HG02759 (cell line): ENCODE results near the gene SMAD3.
A peak's percentile ranks its signal among the peaks of the same experiment; 100 is the strongest.
"Not testable (repeated sequence)": the region's sequence is repeated elsewhere in the genome, so short reads cannot be mapped to it uniquely, and the experiment has no call there.

Experiments used
- ATAC-seq: cut with Tn5 transposase; IDR thresholded peaks from one replicate; pipeline ENCODE4 v1.9.1; 2021; ENCODE audit warnings: mild to moderate bottlenecking, moderate library complexity; ENCODE audit not compliant: unreplicated experiment

The SMAD3 gene

GRCh38 chr15:67062369-67062985 lies 2.9 kb upstream of the SMAD3 start:
- ATAC-seq = no peak

DNA sequence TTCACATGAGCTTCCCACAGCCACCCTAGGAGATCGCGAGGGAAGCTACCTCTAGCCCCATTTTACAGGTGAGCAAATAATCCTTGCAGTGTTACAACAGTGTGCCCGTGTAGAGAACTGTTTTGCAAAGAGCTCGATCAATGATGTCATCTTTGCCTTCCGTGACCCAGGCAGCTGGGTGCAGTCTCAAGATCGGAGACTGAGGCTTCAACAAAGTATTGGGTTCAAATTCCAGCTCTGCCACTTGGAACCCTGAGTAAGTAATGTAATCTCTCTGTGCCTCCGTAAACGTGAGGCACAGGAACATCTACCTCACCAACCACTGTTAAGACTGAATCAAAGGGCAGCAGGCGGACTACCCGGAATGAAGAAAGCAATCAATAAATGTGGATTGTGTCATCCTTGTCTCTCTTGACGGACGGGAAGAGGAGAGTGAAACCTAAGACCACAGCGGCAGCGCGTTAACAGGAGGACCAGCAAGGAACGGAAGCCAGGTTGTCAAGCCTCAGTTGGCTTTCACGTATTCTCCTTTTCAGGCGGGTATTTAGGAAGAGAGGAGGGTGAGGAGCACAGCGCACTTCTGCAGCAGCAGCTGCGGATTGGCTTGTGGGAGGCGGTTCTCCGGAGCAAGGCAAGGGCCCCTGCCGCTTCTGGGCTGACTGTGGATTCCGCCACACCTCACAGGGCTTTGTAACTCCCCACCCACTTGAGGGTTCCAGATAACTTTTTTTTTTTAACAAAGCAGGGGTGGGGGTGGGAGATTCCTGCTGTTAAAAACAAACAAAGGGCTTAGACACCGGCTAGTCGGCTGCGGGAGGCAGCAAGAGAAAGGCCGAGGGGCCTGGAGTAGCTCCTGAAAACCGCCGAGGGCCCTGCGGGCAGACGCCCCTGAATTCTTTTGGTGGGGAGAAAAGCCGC lies 1.5 kb upstream of the SMAD3 start:
- ATAC-seq = no peak

GRCh38 chr15:67064607-67065530 lies 533 bp upstream of the SMAD3 start:
- peak; percentile 23 for ATAC-seq

DNA sequence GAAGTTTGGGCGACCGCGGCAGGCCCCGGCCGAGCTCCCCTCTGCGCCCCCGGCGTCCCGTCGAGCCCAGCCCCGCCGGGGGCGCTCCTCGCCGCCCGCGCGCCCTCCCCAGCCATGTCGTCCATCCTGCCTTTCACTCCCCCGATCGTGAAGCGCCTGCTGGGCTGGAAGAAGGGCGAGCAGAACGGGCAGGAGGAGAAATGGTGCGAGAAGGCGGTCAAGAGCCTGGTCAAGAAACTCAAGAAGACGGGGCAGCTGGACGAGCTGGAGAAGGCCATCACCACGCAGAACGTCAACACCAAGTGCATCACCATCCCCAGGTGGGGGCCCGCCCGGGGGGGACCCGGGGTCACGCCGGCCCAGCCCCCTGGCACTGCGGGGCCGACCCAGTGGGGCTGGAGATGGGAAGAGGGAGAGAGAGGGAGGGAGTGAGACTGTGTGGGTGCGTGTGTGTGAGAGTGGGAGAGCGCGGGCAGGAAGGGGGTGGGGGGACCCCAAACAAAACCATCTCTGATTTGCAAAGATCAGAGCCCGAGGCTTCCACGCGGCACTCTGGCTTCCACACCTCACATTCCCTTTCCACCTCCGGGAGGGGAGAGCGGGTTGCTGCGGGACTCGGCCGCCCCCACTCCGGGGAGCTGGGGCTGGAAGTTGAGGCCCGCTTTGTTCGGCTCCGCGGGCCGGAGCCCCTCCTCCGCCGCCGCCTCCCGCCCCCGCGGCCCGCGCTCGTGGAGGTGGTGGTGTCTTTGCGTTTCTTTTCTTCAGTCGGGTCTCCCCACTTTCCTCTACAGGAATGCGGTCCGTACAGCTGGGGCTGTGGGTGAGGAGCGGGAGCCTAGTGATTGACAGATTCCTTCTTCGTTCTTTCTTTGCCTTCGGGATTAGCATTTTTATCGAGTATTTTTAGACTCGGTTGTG lies 898 bp downstream of the SMAD3 start:
- ATAC-seq = no peak

DNA sequence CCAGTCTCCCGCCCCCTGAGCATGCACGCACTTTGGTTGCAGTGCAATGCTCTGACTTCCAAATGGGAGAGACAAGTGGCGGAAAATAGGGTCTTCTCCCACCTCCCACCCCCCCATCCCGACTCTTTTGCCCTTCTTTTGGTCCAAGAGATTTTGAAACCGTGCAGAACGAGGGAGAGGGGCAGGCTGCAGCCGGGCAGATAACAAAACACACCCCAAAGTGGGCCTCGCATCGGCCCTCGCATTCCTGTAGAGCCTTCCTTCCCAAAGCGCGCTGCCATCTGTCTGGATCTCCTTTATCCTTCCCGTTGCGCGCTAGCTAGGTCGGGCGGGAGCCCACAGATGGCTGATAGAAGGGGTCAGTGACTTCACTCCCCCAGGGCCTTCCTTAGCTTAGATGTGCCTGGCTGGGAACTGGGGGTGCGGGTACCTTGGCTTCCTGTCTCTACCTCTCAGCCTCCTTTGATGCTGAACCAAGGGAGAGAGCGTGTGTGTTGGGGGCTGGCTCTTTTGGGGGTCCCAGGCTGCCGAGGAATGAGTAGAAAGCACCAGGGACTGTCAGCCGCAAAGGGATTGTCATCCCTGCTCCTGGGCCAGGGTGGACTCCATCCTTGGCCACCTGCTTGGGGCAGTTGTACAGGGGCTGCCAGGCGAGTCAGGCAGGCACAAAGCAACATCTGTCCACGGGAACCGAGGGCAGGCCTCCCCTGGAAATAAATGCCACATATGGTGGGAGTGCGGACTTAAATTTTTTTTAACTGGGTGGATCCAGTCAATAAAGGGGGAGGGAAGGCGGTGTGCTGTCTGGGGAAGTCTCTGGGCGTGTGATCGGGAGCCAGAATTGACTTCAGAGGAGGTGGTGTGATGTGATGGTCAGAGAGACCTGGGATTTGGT lies 1.8 kb downstream of the SMAD3 start:
- ATAC-seq = no peak

- no peak for ATAC-seq
Observed at GRCh38 chr15:67067930-67068551, 2.6 kb downstream of the SMAD3 start.

GRCh38 chr15:67068710-67069400 lies 3.5 kb downstream of the SMAD3 start:
- no peak for ATAC-seq

GRCh38 chr15:67070150-67070549 lies 4.7 kb downstream of the SMAD3 start:
- no peak for ATAC-seq

- no peak for ATAC-seq
Observed at GRCh38 chr15:67070892-67071664, 5.7 kb downstream of the SMAD3 start.

GRCh38 chr15:67072442-67072841 lies 7.0 kb downstream of the SMAD3 start:
- ATAC-seq = no peak

- no peak for ATAC-seq
Observed at GRCh38 chr15:67072958-67073357, 7.6 kb downstream of the SMAD3 start.

DNA sequence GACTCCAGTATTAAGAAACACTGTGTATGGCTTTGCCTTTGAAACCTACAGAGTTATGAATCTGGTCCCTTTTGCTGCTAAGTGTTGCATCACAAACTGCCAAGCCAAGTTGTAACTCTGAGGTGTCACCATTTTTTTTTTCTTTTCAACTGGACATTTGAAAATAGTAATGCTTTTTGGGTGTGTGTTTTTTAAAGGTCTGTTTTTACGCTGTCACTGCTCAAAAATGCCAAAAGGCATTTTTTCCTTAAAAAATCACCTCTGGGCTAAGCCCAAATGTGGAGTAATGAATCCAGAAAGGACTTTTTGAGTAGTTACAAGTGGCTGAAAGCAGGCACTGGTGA lies 9.5 kb downstream of the SMAD3 start:
- no peak for ATAC-seq

DNA sequence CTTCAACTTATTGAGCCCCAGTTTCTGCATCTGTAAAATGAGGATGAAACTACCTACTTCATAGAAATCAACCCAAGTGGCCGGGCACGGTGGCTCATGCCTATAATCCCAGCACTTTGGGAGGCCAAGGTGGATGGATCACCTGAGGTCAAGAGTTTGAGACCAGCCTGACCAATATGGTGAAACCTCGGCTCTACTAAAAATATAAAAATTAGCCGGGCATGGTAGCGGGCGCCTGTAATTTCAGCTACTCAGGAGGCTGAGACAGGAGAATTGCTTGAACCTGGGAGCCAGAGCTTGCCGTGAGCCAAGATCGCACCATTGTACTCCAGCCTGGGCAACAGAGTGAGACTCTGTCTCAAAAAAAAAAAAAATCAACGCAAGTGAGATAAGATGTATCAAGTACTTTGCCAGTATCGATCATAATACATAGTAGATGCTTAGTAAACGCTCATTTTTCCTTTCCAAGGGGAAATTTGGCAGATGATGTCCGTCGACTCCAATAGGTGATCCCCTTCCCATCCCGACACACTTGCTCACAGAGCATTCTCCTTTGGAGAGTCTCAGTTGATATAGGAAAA lies 10.2 kb downstream of the SMAD3 start:
- not testable (repeated sequence) for ATAC-seq

- ATAC-seq = peak; percentile 61
Observed at GRCh38 chr15:67076147-67076843, 10.9 kb downstream of the SMAD3 start.

DNA sequence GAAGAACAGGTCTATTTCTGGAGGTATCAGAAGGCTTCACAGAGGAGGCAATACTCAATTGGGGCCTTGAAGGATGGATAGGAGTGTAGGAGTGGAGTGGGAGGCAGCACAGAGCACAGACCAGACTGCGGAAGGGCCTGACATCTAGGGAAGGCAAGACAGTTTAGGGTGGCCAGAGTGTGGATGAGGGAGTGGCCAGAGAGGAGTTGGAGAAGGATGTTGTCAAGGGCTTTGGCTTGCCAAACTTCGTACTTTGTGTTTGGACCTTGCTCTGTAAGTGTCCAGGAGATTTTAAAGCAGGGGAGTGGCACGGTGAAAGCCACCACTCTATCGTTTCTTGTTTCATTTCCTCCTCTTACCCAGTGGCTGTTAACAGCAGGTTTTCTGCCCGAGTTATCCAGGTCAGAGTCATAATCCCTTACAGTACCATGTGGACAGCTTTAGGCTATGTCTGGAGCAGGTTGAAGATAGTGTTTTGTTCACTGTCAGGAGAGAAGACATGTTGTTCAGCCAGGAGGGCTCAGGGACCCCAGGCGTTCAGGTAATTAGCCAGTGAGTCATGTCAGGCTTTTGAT lies 12.3 kb downstream of the SMAD3 start:
- ATAC-seq = no peak

DNA sequence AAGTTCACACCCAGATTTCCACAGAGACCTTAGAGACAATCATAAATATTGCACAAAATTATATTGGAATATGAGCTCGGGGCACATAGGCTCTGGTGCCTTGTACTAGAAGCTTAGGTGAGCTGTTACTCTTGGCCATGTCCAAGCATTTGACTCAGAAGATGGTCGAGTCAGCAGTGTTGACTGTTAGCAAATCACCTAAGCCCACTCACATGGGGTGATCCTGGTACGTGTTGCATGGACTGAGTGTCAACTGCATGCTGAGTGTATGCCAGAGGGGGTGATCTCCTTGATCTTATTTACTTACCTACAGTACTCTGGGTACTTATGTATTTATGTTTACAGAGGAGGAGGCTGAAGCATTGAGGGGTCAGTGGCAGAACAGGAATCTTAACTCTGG lies 14.0 kb downstream of the SMAD3 start:
- no peak for ATAC-seq
